Activated naive CD8-positive, alpha-beta T cell treated with anti-CD3 and anti-CD28 coated beads, Interleukin-2, amount 50 U/mL, for 24 hours (primary cell): ENCODE measurements around the gene CALN1.

Source experiments
- ATAC-seq: fragments of 150-1000 bp; cut with Tn5 transposase; one replicate; pipeline ENCODE4 v1.10.0; 2021
- DNase-seq: peaks from one replicate; pipeline ENCODE4 v3.0.0; 2021
- H3K27ac Mint-ChIP-seq: one replicate; pipeline ENCODE4 v1.8.0; 2021; ENCODE audit warnings: mild to moderate bottlenecking, mixed read lengths
- H3K27me3 Mint-ChIP-seq: one replicate; pipeline ENCODE4 v1.8.0; 2021; ENCODE audit warnings: mixed read lengths
- H3K36me3 Mint-ChIP-seq: one replicate; pipeline ENCODE4 v1.8.0; 2021; ENCODE audit warnings: low read depth, mixed read lengths
- H3K4me1 Mint-ChIP-seq: one replicate; pipeline ENCODE4 v1.8.0; 2021; ENCODE audit warnings: mixed read lengths
- H3K4me3 Mint-ChIP-seq: one replicate; pipeline ENCODE4 v1.8.0; 2021; ENCODE audit warnings: mild to moderate bottlenecking, moderate library complexity, mixed read lengths
- H3K9me3 Mint-ChIP-seq: one replicate; pipeline ENCODE4 v1.8.0; 2021; ENCODE audit warnings: mixed read lengths

The CALN1 gene

DNA sequence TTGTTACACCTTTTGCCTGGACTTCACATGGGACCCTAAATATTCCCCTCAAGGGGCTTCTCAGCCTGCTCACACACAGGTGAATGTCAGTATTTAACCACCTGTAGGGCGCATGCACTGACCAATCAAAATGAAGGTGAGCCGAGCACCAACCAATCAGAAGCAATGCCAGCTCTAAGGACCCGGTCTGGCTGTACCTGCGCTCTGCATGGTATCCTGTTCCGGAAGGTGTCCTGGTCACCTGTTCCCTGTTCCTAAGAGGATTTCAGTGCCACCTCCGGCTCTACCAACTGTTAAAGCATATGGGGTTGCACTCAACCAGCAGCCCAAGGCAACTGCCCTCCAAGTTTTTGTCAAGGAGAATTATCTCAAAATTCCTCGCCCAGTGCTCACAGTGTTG is 18.4 kb upstream of the CALN1 start:
- DNase-seq (no peak), ATAC-seq (no peak)
- Mint-ChIP-seq H3K27me3 (peaks cover 4% of the 10 kb centered on the region), H3K36me3 (no peaks in the 10 kb centered on the region), H3K4me3 (no peak overlapping the region), H3K27ac (no peak overlapping the region), H3K4me1 (no peaks in the 10 kb centered on the region), H3K9me3 (no peaks in the 10 kb centered on the region)

GRCh38 chr7:72429316-72429715 is 17.2 kb upstream of the CALN1 start:
- Mint-ChIP-seq H3K4me1 (no peaks in the 10 kb centered on the region), H3K27me3 (peaks cover 4% of the 10 kb centered on the region), H3K36me3 (no peaks in the 10 kb centered on the region), H3K9me3 (no peaks in the 10 kb centered on the region), H3K4me3 (no peak overlapping the region), H3K27ac (no peak overlapping the region)
- no peak for ATAC-seq
- DNase-seq, result no peak

DNA sequence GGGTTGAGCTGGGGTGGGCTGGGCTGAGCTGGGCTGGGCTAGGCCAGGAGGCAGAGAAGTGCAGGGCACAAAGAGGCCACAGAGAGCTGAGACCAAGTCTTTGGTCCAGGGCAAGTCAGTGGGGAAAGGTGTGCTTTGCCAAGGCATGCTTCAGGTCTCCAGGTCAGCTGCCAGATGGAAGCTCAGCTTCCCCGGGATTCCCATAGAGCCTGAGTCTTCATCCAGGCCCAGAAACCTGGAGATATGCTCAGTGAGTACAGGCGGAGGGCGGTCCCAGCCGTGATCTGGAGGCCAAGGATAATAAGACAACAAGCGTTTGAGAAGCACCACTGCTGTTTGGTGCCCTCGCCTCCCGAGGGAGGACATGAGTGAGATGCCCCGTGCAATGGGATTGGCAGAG is 4.7 kb upstream of the CALN1 start:
- no peaks in the 10 kb centered on the region for H3K4me1 Mint-ChIP-seq
- H3K27ac Mint-ChIP-seq, result no peak overlapping the region

GRCh38 chr7:72415586-72415985 is 3.4 kb upstream of the CALN1 start:
- ATAC-seq (no peak), DNase-seq (no peak)
- Mint-ChIP-seq H3K9me3 (no peaks in the 10 kb centered on the region), H3K36me3 (no peaks in the 10 kb centered on the region), H3K4me3 (no peak overlapping the region), H3K27ac (no peak overlapping the region), H3K4me1 (no peaks in the 10 kb centered on the region), H3K27me3 (no peaks in the 10 kb centered on the region)

More for the DNA sequence above, 4.7 kb upstream of the CALN1 start:
- ATAC-seq (no peak), DNase-seq (no peak)
- H3K27me3 Mint-ChIP-seq, result no peaks in the 10 kb centered on the region
- H3K9me3 Mint-ChIP-seq, result peaks cover 4% of the 10 kb centered on the region
- H3K4me3 Mint-ChIP-seq, result no peak overlapping the region
- no peaks in the 10 kb centered on the region for H3K36me3 Mint-ChIP-seq

GRCh38 chr7:72413886-72414285 is 1.7 kb upstream of the CALN1 start:
- no peak overlapping the region for H3K27ac Mint-ChIP-seq
- H3K27me3 Mint-ChIP-seq, result no peaks in the 10 kb centered on the region
- ATAC-seq (no peak), DNase-seq (no peak)
- H3K9me3 Mint-ChIP-seq, result no peaks in the 10 kb centered on the region
- no peaks in the 10 kb centered on the region for H3K4me1 Mint-ChIP-seq
- no peaks in the 10 kb centered on the region for H3K36me3 Mint-ChIP-seq
- H3K4me3 Mint-ChIP-seq, result no peak overlapping the region

DNA sequence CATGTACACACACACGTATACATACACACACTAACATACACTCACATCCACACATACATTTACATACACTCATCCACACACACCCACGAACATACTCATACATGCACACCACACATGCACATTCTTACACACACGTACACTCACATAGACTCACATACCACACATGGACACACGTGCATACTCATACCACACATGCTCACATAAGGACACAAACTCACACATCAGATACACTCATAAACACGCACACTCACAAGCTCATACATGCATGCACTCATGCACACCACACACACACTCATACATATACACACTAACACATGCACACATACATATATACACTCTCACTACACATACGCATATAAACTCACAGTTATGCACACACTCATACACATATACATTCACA is 1.2 kb upstream of the CALN1 start:
- no peak for ATAC-seq
- no peaks in the 10 kb centered on the region for H3K36me3 Mint-ChIP-seq
- H3K27ac Mint-ChIP-seq, result no peak overlapping the region

GRCh38 chr7:72411419-72411818 is 719 bp downstream of the CALN1 start:
- no peak for DNase-seq
- Mint-ChIP-seq H3K4me1 (no peaks in the 10 kb centered on the region), H3K27me3 (no peaks in the 10 kb centered on the region), H3K36me3 (no peaks in the 10 kb centered on the region), H3K4me3 (no peak overlapping the region), H3K27ac (no peak overlapping the region), H3K9me3 (no peaks in the 10 kb centered on the region)
- ATAC-seq, result no peak

More for the DNA sequence above, 1.2 kb upstream of the CALN1 start:
- Mint-ChIP-seq H3K4me1 (no peaks in the 10 kb centered on the region), H3K27me3 (no peaks in the 10 kb centered on the region), H3K4me3 (no peak overlapping the region), H3K9me3 (no peaks in the 10 kb centered on the region)
- DNase-seq, result no peak

GRCh38 chr7:72409638-72410015 is 2.5 kb downstream of the CALN1 start:
- Mint-ChIP-seq H3K27me3 (peaks cover 2% of the 10 kb centered on the region), H3K4me3 (no peak overlapping the region), H3K27ac (no peak overlapping the region), H3K4me1 (peaks cover 2% of the 10 kb centered on the region), H3K9me3 (no peaks in the 10 kb centered on the region), H3K36me3 (no peaks in the 10 kb centered on the region)
- ATAC-seq (no peak), DNase-seq (no peak)

DNA sequence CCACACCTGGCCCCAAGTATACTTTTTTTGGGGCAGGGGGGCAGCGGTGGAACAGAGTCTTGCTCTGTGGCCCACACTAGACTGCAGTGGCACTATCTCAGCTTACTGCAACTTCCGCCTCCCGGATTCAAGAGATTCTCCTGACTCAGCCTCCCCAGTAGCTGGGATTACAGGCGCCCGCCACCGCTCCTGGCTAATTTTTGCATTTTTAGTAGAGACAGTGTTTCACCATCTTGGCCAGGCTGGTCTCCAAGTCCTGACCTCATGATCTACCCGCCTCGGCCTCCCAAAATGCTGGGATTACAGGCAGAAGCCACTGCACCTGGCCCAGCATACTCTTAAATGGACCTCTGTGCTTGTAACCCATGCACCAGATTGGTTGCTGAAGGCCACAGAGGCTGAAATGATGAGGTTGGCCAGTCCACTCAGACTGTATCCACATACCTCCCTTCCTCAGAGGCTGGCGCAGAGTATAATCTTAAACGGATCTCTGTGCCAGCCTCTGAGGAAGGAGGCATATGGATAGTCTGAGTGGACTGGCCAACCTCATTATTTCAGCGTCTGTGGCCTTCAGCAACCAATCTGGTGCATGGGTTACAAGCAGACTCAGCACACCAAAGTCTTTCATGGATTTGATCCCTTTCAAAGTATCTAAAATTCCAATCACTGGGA is 3.0 kb downstream of the CALN1 start:
- no peaks in the 10 kb centered on the region for H3K36me3 Mint-ChIP-seq
- DNase-seq (no peak), ATAC-seq (no peak)
- H3K27me3 Mint-ChIP-seq, result peaks cover 3% of the 10 kb centered on the region
- H3K9me3 Mint-ChIP-seq, result peaks cover 1% of the 10 kb centered on the region
- peaks cover 2% of the 10 kb centered on the region for H3K4me1 Mint-ChIP-seq
- H3K4me3 Mint-ChIP-seq, result no peak overlapping the region
- no peak overlapping the region for H3K27ac Mint-ChIP-seq

DNA sequence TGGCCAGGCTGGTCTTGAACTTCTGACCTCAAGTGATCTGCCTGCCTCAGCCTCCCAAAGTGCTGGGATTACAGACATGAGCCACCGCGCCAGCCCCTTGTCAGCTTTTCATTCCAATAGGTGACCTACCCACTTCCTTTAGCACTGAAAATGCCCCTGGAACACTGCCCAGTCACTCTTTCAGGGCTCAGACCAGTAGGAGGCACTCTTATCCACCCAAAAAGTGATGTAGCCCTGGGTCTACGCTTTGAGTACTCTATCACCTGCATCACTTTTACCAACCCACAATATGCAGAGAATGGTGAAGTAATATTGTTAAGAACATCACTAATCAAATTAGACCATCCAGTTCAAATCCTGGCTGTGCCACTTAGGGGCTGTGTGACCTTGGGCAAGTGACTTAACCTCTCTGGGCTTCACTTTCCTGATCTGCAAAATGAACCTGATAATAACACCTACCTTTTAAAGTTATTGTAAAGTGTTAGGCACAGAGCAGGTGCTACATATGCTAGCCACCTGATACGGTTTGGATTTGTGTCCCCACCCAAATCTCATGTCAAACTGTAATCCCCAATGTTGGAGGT is 5.2 kb downstream of the CALN1 start:
- DNase-seq (no peak), ATAC-seq (no peak)
- no peak overlapping the region for H3K4me3 Mint-ChIP-seq
- peaks cover 5% of the 10 kb centered on the region for H3K9me3 Mint-ChIP-seq
- H3K27me3 Mint-ChIP-seq, result peaks cover 8% of the 10 kb centered on the region
- peaks cover 2% of the 10 kb centered on the region for H3K4me1 Mint-ChIP-seq
- H3K27ac Mint-ChIP-seq, result no peak overlapping the region
- no peaks in the 10 kb centered on the region for H3K36me3 Mint-ChIP-seq

DNA sequence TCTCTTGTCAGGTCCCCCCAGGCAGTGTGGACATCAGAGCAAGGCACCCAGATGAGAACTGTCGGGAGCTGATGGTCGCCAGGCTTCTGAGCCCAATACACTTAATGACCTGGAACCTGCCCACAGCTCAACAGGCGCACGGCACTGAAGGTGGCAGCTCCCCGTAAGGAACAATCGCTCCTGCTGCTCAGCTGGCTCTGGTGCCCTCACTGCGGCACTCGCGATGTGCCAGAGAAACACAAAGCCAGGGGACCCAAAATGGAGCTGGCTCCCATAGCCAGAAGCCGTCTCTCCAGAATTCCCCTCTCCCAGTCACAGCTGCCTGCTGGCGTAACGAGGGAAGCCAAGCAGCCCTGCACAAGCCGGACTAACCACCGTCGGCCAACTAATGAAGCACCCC is 6.3 kb downstream of the CALN1 start:
- Mint-ChIP-seq H3K27ac (no peak overlapping the region), H3K27me3 (peaks cover 10% of the 10 kb centered on the region), H3K9me3 (peaks cover 5% of the 10 kb centered on the region), H3K4me3 (no peak overlapping the region), H3K36me3 (no peaks in the 10 kb centered on the region), H3K4me1 (peaks cover 2% of the 10 kb centered on the region)
- DNase-seq (no peak), ATAC-seq (no peak)

DNA sequence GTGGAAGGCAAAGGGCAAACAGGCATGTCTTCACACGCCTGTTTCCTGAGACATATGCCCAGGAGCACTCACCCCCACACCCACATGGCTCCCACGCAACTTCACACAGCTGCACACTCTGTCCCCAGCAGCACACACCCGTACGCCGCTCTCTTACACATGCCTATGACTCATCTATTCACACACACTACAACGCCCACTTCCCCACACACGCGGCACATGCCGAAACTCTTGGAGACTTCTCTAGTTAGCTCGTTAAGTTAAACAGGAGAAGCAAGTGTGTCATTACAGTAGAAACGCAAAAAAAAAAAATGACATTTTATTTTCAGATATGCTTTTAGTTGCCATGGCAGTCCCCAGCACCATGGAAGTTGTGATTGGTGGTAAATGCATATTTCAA is 6.7 kb downstream of the CALN1 start:
- H3K27ac Mint-ChIP-seq, result no peak overlapping the region
- ATAC-seq (peak; percentile 33), DNase-seq (no peak)
- H3K4me3 Mint-ChIP-seq, result no peak overlapping the region
- H3K36me3 Mint-ChIP-seq, result no peaks in the 10 kb centered on the region
- peaks cover 10% of the 10 kb centered on the region for H3K27me3 Mint-ChIP-seq
- H3K9me3 Mint-ChIP-seq, result peaks cover 5% of the 10 kb centered on the region
- peaks cover 2% of the 10 kb centered on the region for H3K4me1 Mint-ChIP-seq

DNA sequence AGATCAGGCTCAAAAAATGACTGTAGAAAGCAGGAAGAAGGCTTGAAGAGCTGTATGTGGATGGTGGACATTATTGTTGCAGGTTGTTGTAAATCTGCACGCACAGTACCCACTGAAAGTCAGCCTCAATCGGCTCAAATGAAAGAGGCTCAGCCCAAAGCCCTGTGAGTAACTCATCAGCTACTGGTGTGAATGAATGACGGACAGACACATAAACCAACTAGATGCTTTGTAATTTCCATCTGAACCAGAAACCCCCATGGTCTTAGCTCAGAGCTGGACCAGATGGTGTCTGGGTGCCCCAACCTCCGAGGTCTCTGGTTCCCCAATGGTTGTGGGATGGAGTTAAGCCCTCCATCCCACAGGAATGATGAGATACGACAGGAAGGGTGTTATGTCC is 7.4 kb downstream of the CALN1 start:
- no peaks in the 10 kb centered on the region for H3K36me3 Mint-ChIP-seq
- H3K4me3 Mint-ChIP-seq, result no peak overlapping the region
- no peak for DNase-seq
- peaks cover 10% of the 10 kb centered on the region for H3K27me3 Mint-ChIP-seq
- no peak overlapping the region for H3K27ac Mint-ChIP-seq
- H3K9me3 Mint-ChIP-seq, result peaks cover 5% of the 10 kb centered on the region
- no peak for ATAC-seq
- H3K4me1 Mint-ChIP-seq, result peaks cover 2% of the 10 kb centered on the region

DNA sequence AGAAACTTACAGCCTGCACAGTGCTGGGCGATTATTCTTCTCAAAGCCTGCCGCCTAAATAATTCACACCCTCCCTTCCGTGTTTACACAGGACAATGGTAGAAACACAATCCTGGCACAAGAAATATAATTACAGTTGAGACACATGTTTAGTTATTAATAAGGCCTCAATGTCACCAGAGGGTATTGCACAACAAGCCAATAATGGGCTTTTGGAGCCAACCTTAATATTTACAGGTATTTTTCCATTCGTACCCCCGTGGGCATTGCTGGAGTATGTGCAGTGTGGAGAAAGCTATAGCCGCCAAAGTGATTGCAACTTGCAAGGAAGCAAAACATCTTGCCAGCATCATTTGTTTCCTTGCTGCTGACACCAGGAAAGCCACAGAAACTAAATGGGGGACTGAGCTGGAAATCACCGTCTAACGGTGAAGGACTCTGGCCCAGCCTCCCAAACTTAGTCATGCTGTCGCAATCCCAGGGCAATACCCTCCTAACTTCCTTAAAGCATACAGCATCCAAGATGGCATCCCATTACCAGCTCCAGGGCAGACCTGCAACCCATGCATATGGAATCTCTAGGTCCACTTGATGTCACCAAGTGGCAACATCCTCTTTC is 8.6 kb downstream of the CALN1 start:
- no peak overlapping the region for H3K27ac Mint-ChIP-seq
- ATAC-seq (no peak), DNase-seq (no peak)
- peaks cover 5% of the 10 kb centered on the region for H3K9me3 Mint-ChIP-seq
- H3K27me3 Mint-ChIP-seq, result peaks cover 10% of the 10 kb centered on the region
- no peaks in the 10 kb centered on the region for H3K36me3 Mint-ChIP-seq
- H3K4me3 Mint-ChIP-seq, result no peak overlapping the region
- H3K4me1 Mint-ChIP-seq, result peaks cover 2% of the 10 kb centered on the region

- DNase-seq, result no peak
- Mint-ChIP-seq H3K4me3 (no peak overlapping the region), H3K9me3 (no peaks in the 10 kb centered on the region), H3K27me3 (no peaks in the 10 kb centered on the region), H3K36me3 (no peaks in the 10 kb centered on the region), H3K27ac (no peak overlapping the region), H3K4me1 (no peaks in the 10 kb centered on the region)
- no peak for ATAC-seq
These were observed 18.1 kb downstream of the CALN1 start for GRCh38 chr7:72394016-72394415.
